A204.1 (cell line): ENCODE results near the gene NWD2.
"Not testable (repeated sequence)": the region's sequence is repeated elsewhere in the genome, so short reads cannot be mapped to it uniquely, and the experiment has no call there.

Source experiments
- FAIRE-seq: peaks from 2 replicates; lab custom pipeline; 2012; peaks lifted over from hg19 to GRCh38; lab: Jason Lieb, UNC

Gene NWD2, protein sequence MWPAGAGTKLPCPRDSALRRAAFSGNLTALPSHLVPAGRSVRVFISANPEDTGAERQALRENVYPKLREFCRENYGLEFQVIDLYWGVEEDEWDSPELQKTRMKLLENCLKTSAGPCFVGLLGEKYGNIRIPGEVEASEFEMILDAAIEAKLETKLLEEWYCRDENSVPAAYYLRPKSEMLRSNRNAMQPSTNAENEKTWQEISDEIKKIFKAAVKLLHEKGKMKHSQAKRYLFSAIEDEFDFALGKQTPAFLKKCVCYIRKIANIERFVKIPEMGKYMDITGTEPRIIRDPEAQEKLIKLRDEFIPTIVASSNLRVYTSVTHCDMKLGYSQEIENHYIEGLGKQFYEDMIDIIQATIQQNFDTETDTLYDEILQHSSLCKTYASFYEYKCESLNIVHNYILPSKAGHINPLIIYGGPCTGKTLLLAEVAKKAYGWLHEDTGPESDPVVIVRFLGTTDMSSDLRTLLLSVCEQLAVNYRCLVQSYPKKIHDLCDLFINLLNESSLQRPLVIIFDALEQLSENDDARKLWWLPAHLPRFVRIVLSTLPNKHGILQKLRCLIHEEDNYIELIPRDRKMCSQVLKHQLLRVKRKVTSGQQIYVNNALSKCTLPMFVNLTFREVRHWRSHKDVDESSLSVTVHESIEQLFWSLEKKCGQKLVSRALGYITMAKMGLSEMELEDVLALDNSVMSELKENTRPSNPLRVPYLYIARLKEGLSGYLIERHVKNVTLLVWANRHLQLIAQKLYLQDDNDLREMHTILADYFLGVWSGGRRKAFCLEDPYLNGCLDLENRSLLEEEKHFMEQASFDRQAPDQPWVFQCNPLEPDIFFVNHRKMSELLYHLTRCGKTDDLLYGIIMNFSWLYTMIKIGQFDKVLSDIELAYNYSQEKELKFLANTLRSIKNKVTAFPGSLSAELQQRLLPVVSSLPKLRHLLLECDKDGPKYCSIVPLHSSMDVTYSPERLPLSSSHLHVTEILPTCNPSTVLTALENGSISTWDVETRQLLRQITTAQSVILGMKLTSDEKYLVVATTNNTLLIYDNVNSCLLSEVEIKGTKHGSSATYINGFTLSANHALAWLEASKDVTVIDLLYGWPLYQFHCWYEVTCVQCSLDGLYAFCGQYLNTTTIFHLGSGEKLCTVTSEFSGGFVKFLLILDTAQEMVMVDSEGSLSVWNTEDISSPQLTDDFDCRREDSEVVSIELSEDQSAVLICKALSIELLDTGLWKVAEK (N-terminal part only)

DNA sequence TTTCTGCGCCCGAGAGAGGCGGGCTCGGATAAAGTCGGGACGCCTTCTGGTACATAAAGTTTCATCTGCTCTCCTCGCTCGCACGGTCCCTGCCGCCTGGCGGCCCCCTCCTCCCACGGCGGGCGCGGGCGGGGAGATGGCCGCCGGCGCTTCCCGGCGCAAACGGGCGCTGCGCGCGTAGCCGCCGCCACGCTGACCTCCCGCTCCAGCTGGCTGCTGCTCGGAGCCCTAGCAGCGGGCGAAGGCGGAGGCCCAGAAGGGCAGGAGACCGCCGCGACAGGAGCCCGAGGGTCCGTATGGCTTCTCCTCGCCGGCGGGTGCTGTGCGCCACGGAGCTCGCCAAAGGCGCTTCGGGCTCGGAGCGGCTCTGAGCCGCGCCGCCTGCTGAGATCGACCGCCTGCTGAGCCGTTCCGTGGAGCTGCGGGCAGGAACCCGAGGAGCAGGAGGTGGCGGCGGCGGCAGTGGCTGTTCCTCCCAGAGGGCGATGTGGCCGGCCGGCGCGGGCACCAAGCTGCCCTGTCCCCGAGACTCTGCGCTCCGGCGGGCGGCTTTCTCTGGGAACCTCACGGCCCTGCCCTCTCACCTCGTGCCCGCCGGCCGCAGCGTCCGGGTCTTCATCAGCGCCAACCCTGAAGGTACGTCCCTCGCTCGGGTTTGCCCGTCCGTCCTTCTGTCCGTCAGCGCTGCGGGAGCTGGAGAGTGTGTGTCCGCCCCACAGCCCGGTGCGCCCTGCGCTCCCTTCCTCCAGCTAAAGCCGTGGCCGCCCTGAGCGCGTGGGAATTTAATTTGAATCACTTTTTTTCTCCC, at the start of gene NWD2:
NWD2 (plus strand) TSS at position 161 of the 808 bp plus-strand sequence; CDS start at position 486, 325 bp downstream.
- FAIRE-seq, result no peak

GRCh38 chr4:37197899-37198298, 46.6 kb upstream of the NWD2 start:
- no peak for FAIRE-seq

DNA sequence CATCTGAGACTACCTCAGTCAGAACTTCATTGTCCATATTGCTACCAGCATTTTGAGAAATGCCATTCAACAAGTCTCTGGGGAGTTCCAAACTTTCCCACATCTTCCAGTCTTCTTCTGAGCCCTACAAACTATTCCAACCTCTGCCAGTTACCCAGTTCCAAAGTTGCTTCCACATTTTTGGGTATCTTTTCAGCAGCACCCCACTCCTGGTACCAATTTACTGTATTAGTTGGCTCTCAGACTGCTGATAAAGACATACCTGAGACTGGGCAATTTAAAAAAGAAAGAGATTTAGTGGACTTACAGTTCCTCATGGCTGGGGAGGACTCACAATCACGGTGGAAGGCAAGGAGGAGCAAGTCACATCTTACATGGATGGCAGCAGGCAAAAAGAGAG, 39.8 kb upstream of the NWD2 start:
- not testable (repeated sequence) for FAIRE-seq

DNA sequence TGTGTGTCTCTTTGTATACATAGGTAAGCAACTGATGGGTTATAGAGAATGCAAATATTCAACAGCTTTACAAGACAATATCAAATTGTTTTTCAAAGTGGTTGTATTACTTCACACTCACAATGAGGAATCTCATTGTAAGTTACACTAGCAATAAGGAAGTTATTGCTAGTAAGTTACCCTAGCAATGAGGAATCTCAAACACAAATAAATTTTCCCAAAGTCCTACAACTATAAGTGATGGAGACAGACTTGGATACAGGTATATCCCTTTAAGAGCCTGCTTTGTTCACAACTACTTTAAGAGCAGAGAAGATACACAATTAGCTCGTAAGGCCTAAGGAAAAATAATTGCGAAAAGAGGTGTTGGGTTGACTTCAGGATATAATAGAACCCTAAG, 28.3 kb upstream of the NWD2 start:
- FAIRE-seq, result no peak

- FAIRE-seq, result no peak
Measured at GRCh38 chr4:37219242-37219641, 25.3 kb upstream of the NWD2 start.

DNA sequence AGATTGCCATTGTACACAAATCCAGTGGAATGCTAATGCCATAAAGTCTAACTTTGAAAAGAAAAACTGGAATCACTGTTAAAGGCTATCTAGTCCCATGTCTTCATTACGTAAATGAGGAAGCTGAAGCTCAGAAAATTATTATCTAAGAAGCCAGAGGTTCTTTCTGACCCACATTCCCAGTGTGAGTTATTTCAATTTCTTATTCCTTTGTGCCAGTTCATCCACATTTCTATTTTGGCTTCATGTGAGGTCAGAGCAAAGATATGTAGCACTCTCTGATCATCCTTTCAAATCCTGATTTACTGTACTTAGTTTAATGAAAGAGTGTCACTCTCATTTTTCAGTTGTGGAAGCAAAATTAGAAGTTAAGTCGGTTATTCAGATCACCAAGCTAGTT, 24.6 kb upstream of the NWD2 start:
- FAIRE-seq, result no peak

GRCh38 chr4:37220685-37221084, 23.9 kb upstream of the NWD2 start:
- no peak for FAIRE-seq

GRCh38 chr4:37223732-37224131, 20.8 kb upstream of the NWD2 start:
- no peak for FAIRE-seq

- FAIRE-seq, result no peak
Measured at GRCh38 chr4:37224854-37225253, 19.7 kb upstream of the NWD2 start.

DNA sequence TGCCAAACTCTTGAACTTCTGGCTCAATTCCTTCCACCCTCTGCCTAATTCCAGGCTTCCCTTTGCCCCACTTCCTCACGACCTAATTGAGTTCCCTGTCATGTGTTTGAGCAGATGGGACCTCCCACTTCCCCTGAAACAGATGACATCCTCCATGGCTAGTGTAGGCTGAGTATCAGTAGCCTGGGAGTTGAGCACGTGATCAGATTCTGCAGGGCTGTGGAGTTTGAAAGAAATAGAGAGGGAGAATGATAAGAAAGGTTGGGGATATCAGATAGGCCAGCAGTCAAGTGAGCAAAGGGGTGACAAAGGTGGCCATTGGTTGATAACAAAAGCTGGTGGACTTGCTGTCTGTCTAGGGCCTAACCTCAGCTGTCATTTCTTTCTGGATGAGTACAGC, 18.8 kb upstream of the NWD2 start:
- FAIRE-seq, result no peak

DNA sequence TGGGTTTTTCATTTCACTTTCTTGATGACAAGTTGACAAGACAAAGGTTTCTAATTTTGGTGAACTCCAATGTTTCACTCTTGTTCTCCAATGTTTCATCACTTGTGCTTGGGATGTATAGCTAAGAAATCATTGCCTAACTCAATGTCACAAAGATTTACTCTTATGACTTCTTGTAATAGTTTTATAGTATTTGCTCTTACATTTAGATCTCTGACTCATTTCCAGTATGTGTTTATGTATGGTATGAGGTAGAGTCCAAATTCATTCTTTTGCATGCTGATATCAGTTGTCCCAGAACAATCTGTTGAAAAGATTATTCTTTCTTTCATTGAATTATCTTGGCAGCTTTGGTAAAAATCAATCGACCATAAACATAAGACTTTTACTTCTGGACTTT, 12.2 kb upstream of the NWD2 start:
- FAIRE-seq, result no peak

DNA sequence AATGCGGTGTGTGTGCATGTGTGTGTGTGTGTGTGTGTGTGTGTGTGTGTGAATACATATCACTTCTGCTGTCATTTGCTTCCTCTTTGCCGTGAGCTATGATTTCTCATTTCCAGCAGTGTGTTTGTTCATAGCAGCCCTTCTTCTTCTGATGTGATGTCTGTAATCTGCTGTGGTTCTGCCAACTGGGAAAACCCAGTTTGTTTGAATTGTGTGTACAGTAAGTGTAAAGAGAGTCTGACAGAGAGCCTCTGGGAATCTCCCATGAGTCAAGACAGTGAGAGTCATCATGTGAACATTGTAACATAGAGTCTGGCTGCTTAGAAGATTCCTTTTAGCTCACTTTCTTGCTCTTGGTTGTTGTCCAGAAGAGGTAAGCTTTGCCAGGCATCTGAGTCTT, 8.4 kb upstream of the NWD2 start:
- no peak for FAIRE-seq

DNA sequence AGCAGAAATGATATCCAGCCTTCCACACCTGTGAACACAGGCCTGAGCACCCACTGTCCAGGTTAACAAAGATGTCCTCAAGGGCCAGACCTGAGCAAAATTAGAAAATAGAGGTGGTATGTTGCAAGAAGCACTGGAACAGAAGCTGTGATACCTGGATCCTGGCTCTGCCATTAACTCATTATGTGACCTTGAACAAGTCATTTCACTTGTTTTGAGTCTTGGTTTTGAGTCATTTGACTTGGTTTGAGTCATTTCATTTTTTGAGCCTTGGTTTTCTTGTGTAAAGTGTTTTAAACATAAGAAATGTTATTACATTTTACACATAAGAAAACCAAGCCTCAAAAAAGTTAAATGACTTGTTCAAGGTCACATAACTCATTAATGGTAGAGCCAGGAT, 2.9 kb upstream of the NWD2 start:
- FAIRE-seq, result no peak

- no peak for FAIRE-seq
Measured at GRCh38 chr4:37243051-37243450, 1.5 kb upstream of the NWD2 start.

DNA sequence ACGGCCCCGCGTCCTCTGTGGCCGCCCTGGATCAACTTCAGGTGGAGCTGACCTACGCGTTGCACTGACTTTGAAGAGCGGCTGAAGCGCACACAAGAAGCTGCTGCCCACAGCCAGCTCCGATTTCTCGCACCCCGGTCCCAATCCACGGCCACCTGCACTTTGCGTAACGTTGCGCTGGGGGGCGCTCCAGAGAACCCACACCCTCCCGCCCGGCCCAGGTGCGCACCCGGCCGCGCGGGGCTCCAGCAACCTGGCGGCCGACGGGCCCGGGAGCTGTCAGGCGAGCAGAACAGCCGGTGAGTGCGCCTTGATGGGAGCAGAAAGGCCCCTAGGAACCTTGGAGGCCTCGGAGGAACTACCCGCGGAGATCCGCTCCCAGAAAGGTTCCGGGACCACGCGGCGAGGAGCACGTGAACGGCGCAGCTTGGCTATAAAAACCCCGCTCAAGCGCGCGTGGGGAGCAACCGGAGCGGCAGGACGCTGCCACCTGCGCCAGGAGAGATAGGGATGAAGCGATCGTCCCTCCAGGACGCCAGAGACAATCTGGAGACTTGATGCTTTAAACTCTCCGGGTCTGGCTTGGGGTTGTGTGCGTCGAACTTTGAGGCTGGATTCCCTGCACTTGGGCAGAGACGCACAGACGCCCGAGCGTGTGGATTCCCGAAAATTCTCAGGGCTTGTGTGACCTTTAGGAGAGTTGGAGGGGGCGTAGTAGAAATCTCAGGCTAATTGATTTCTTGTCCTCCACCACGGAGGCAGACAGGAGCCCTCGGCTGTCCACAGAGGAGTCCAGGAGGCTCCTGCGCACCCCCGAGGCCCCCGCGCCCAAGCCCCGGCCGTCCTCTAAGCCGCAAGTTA, 591 bp upstream of the NWD2 start:
- FAIRE-seq, result no peak

- no peak for FAIRE-seq
Measured at GRCh38 chr4:37245391-37245954, 930 bp downstream of the NWD2 start.

DNA sequence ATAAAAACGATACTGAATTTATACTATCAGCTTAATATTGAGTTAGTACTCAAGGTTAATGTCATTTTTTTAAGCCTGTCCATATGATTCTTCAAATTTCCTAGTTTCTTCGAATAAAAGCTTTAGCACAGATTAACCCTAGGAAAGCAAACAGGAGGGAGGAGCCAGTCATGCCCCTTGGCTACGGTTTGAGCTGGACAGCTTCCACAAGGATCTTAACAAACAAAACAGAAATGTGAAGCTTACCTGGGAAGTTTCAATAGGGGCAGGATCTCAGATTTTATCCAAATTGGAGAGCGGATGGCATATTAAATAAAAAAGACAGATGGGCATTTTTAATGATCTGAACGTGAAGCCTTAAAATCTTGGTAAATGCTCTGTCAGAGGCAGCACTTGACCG, 2.3 kb downstream of the NWD2 start:
- no peak for FAIRE-seq

DNA sequence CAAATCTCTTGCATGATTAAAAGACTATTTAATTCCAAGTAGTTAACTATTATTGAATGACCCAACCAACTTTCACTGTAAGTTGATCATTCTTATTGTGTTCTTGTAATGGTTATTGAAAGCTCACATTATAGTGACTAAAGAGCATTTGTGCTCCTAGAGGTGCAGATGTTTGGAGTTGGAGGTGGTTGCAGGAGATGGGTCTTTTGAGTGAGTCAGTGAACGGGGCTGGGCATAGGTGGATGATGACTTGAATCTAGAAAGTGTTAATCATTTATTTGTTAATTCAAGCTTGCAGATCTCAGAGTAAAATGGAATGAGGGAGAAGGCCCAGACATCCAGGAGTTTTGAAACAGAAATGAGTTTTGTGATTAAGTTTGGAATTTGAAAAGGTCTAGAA, 13.7 kb downstream of the NWD2 start:
- no peak for FAIRE-seq

GRCh38 chr4:37268319-37268718, 23.8 kb downstream of the NWD2 start:
- FAIRE-seq, result no peak

DNA sequence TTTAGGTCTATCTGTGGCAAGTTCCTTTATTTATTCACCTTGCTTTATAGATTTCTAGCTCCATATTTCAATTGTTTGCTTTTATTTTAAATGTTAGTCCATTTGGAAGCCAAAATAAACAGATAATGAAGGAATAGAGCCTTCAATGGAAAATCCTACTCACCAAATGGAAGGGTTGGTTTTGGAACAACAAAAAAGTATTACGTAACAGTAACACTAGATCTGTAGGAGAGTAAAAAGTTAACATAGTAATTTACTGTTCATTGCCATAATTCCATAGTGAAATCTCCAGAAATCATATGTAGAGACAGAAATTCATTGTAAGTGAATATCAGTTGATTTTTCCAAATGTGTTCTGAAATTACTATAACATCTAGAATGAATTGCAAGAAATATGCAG, 34.6 kb downstream of the NWD2 start:
- no peak for FAIRE-seq
